Activated CD4-positive, alpha-beta T cell treated with anti-CD3 and anti-CD28 coated beads, Interleukin-2, amount 50 U/mL, for 16 hours (primary cell): Measurements from ENCODE around the gene PTPN14.
"Not testable (repeated sequence)": the region's sequence is repeated elsewhere in the genome, so short reads cannot be mapped to it uniquely, and the experiment has no call there.

Experiments
- DNase-seq: peaks from one replicate; pipeline ENCODE4 v3.0.0-alpha.2; 2020

Gene PTPN14

GRCh38 chr1:214506972-214507431 is 44.4 kb downstream of the PTPN14 start:
- no peak for DNase-seq

GRCh38 chr1:214505134-214505533 is 46.3 kb downstream of the PTPN14 start:
- DNase-seq: no peak

GRCh38 chr1:214504330-214504729 is 47.1 kb downstream of the PTPN14 start:
- DNase-seq: no peak

GRCh38 chr1:214503553-214503952 is 47.8 kb downstream of the PTPN14 start:
- no peak for DNase-seq

- no peak for DNase-seq
Observed at GRCh38 chr1:214500340-214501055, 50.9 kb downstream of the PTPN14 start.

GRCh38 chr1:214499732-214500131 is 51.7 kb downstream of the PTPN14 start:
- DNase-seq: no peak

GRCh38 chr1:214498021-214498420 is 53.4 kb downstream of the PTPN14 start:
- no peak for DNase-seq

GRCh38 chr1:214496126-214496525 is 55.3 kb downstream of the PTPN14 start:
- DNase-seq: no peak

- no peak for DNase-seq
Observed at GRCh38 chr1:214494706-214495105, 56.7 kb downstream of the PTPN14 start.

- not testable (repeated sequence) for DNase-seq
Observed at GRCh38 chr1:214494179-214494578, 57.2 kb downstream of the PTPN14 start.

GRCh38 chr1:214493126-214493796 is 58.1 kb downstream of the PTPN14 start:
- no peak for DNase-seq

GRCh38 chr1:214492401-214493075 is 58.9 kb downstream of the PTPN14 start:
- no peak for DNase-seq

GRCh38 chr1:214491468-214492146 is 59.8 kb downstream of the PTPN14 start:
- DNase-seq: no peak

GRCh38 chr1:214485151-214485550 is 66.3 kb downstream of the PTPN14 start:
- DNase-seq: no peak

- DNase-seq: not testable (repeated sequence)
Observed at GRCh38 chr1:214483180-214483579, 68.2 kb downstream of the PTPN14 start.

- DNase-seq: not testable (repeated sequence)
Observed at GRCh38 chr1:214481983-214482634, 69.3 kb downstream of the PTPN14 start.

GRCh38 chr1:214476986-214477870 is 74.2 kb downstream of the PTPN14 start:
- DNase-seq: no peak

- DNase-seq: no peak
Observed at GRCh38 chr1:214476229-214476985, 75.0 kb downstream of the PTPN14 start.

GRCh38 chr1:214475746-214476145 is 75.7 kb downstream of the PTPN14 start:
- DNase-seq: no peak

GRCh38 chr1:214475331-214475730 is 76.1 kb downstream of the PTPN14 start:
- no peak for DNase-seq

GRCh38 chr1:214474467-214474866 is 76.9 kb downstream of the PTPN14 start:
- no peak for DNase-seq
